Gastrocnemius medialis (tissue), 4 donors: Measurements from ENCODE around the gene CPED1. TPM values are rescaled to one million over a fixed set of nuclear protein-coding genes. Genes with fewer than 3 reads are reported as not detected.

Experiments used
- ATAC-seq, 2 donors: fragments of 150-250 bp; one replicate each; pipeline ENCODE4 v1.9.1; 2016
- DNase-seq, 2 donors: peaks; one replicate each; pipeline ENCODE4 v3.0.0-alpha.2; 2019
- H3K27ac ChIP-seq, 4 donors: fragments of 200-600 bp; sonication (generic); 1 replicate in 1 of 4; 2 replicates in 3 of 4; pipeline ENCODE4 v1.5.1; 2016 to 2018; ENCODE audit warnings: mild to moderate bottlenecking in 2 of 4, moderate library complexity in 1 of 4
- H3K27me3 ChIP-seq, 3 donors: fragments of 200-600 bp; sonication (generic) in 2 of 3; 1 replicate in 1 of 3; 2 replicates in 2 of 3; pipeline versions ENCODE4 v1.5.1 to v1.6.0; 2016 to 2019; ENCODE audit warnings: mild to moderate bottlenecking in 1 of 3, moderate library complexity in 1 of 3
- H3K36me3 ChIP-seq, 2 donors: fragments of 200-600 bp; sonication (generic) in 1 of 2; one replicate each; pipeline ENCODE4 v1.5.1; 2017 to 2018
- H3K4me1 ChIP-seq, 2 donors: fragments of 200-600 bp; sonication (generic) in 1 of 2; one replicate each; pipeline ENCODE4 v1.5.1; 2016 to 2017; ENCODE audit warnings: mild to moderate bottlenecking in 2 of 2
- H3K4me3 ChIP-seq, 4 donors: fragments of 200-600 bp; sonication (generic) in 3 of 4; 1 replicate in 1 of 4; 2 replicates in 3 of 4; pipeline ENCODE4 v1.5.1; 2016 to 2019; ENCODE audit warnings: mild to moderate bottlenecking in 2 of 4
- H3K9me3 ChIP-seq, 3 donors: fragments of 200-600 bp; sonication (generic) in 2 of 3; 1 replicate in 1 of 3; 2 replicates in 2 of 3; pipeline ENCODE4 v1.5.1; 2016 to 2019
- CTCF ChIP-seq, 5 experiments: fragments of 450-650 bp in 3 of 5; fragments of 200-600 bp in 2 of 5; sonication (generic) in 2 of 5; IDR thresholded peaks in 4 of 5; conservative IDR thresholded peaks in 1 of 5; 1 replicate in 4 of 5; 2 replicates in 1 of 5; pipeline ENCODE4 v1.5.1; 2016 to 2019; ENCODE audit warnings: antibody characterized with exemption in 5 of 5, mild to moderate bottlenecking in 3 of 5, moderate library complexity in 3 of 5
- POLR2A ChIP-seq, 2 donors: fragments of 450-650 bp; IDR thresholded peaks; one replicate each; pipeline ENCODE4 v1.6.1; 2017; ENCODE audit warnings: antibody characterized with exemption in 2 of 2, mild to moderate bottlenecking in 2 of 2, moderate library complexity in 2 of 2
- in situ Hi-C, 4 donors: fragments of 200-750 bp; cut with MboI; loops; one replicate each; pipeline versions ENCODE4 v1.15.0 to v1.8.0; 2017; ENCODE audit warnings: low sequenced_read_pairs in 4 of 4
- intact Hi-C: fragments of 100-400 bp; cut with DNase I; formaldehyde crosslinking; loops from one replicate; pipeline ENCODE4 v1.15.1; 2023; ENCODE audit warnings: low total_unique reads
- total RNA-seq, 4 donors: library from RNA; depleted of rRNA; stranded (reverse); fragments of >200 nt; gene quantifications; one replicate each; pipeline versions ENCODE4 v1.1.0 to v1.2.3, GENCODE V29; 2016

Gene CPED1
- total RNA-seq, 4 donors from 2014 or later, result 4.8 to 35.5 (median 34.1) TPM

- TF ChIP-seq CTCF (IDR thresholded peaks at IDR 0.05 in 4 of 5, conservative IDR thresholded peaks at IDR 0.05 in 1 of 5), result no peak
- no peak for TF ChIP-seq POLR2A (IDR thresholded peaks at IDR 0.05)
- Histone ChIP-seq H3K36me3 (no peaks in the 10 kb centered on the region), H3K4me1 (peaks cover 49 to 52% of the 10 kb centered on the region in 2 donors), H3K9me3 (no peaks in the 10 kb centered on the region), H3K27ac (peak overlapping the region; percentile 42 to 84 (median 54)), H3K27me3 (no peaks in the 10 kb centered on the region), H3K4me3 (no peak overlapping the region)
- ATAC-seq, result no peak
- intact Hi-C loops, result no loop called here
- in situ Hi-C loops, result no loop called here
- no peak for DNase-seq
Measured at GRCh38 chr7:121088870-121089269, 100.4 kb downstream of the CPED1 start.

GRCh38 chr7:121094829-121095228 is 106.3 kb downstream of the CPED1 start:
- intact Hi-C loops, result no loop called here
- Histone ChIP-seq H3K27me3 (no peaks in the 10 kb centered on the region), H3K4me3 (no peak overlapping the region), H3K9me3 (no peaks in the 10 kb centered on the region), H3K4me1 (peaks cover 15 to 24% of the 10 kb centered on the region in 2 donors), H3K27ac (peak overlapping the region; percentile 34 to 84 (median 50)), H3K36me3 (peaks cover 0 to 5% of the 10 kb centered on the region in 2 donors)
- TF ChIP-seq POLR2A (IDR thresholded peaks at IDR 0.05) (no peak), CTCF (IDR thresholded peaks at IDR 0.05 in 4 of 5, conservative IDR thresholded peaks at IDR 0.05 in 1 of 5) (no peak)
- in situ Hi-C loops, result no loop called here
- no peak for ATAC-seq
- DNase-seq, result no peak

DNA sequence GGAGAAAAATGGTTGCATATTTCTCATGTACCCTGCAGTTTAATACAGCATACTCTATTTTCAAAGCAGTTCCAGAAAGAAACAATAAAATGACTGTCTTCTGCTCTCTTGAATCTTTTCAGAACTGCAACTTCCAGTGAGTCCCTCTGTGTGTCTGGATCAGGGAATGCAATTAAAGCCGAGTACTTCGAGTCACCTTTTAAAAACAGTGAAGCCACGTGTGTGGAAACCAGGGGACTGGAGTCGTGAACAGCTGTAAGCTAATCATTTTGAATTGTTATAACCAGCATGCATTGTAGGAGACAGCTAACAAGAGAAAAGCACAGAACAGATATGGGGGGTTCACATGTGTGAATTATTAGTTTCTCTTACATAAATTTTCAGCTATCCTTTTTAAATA is 109.1 kb downstream of the CPED1 start:
- no peaks in the 10 kb centered on the region for H3K27me3 ChIP-seq
- intact Hi-C loops (no loop called here), in situ Hi-C loops (no loop called here)
- peaks cover 0 to 29% of the 10 kb centered on the region in 2 donors for H3K36me3 ChIP-seq
- no peak for TF ChIP-seq CTCF (IDR thresholded peaks at IDR 0.05 in 4 of 5, conservative IDR thresholded peaks at IDR 0.05 in 1 of 5)
- no peak for TF ChIP-seq POLR2A (IDR thresholded peaks at IDR 0.05)
- DNase-seq (no peak), ATAC-seq (no peak)
- no peaks in the 10 kb centered on the region for H3K9me3 ChIP-seq
- no peak overlapping the region for H3K4me3 ChIP-seq
- H3K27ac ChIP-seq, result peak overlapping the region in 3 of 4 donors; percentile 25 to 64 (median 44)
- H3K4me1 ChIP-seq, result peaks cover 14 to 19% of the 10 kb centered on the region in 2 donors

GRCh38 chr7:121099572-121099971 is 111.1 kb downstream of the CPED1 start:
- Histone ChIP-seq H3K36me3 (peaks cover 0 to 29% of the 10 kb centered on the region in 2 donors), H3K4me3 (no peak overlapping the region)

More at GRCh38 chr7:121099572-121099971, 111.1 kb downstream of the CPED1 start:
- DNase-seq, result no peak
- in situ Hi-C loops (no loop called here), intact Hi-C loops (no loop called here)
- Histone ChIP-seq H3K27ac (no peak overlapping the region), H3K4me1 (peaks cover 17 to 27% of the 10 kb centered on the region in 2 donors), H3K9me3 (no peaks in the 10 kb centered on the region), H3K27me3 (no peaks in the 10 kb centered on the region)
- TF ChIP-seq CTCF (IDR thresholded peaks at IDR 0.05 in 4 of 5, conservative IDR thresholded peaks at IDR 0.05 in 1 of 5), result no peak
- TF ChIP-seq POLR2A (IDR thresholded peaks at IDR 0.05), result no peak
- no peak for ATAC-seq
